GM18519 (cell line): ENCODE measurements around the gene VWDE.
A peak's percentile ranks its signal among the peaks of the same experiment; 100 is the strongest.
"Not testable (repeated sequence)": the region's sequence is repeated elsewhere in the genome, so short reads cannot be mapped to it uniquely, and the experiment has no call there.

Experiments used
- ATAC-seq: cut with Tn5 transposase; IDR thresholded peaks from one replicate; pipeline ENCODE4 v1.9.1; 2021; ENCODE audit warnings: mild to moderate bottlenecking, moderate library complexity; ENCODE audit not compliant: unreplicated experiment, low FRiP score

Gene VWDE

DNA sequence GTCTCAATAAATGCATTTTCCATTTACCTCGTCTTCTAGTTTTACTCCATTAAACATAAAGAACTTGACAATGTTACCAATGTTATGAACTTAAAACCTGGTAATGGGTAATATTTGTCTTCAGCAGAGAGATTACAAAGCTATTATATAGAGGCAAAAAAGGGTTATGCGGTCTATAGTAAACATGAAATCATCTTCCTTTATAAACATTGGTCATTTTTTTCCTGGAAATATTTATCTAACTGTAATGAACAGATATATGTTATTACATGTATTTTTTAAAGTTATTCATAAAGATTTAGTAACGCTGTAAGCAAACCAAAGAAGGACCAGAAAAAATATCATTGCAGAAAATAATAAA, 1.3 kb downstream of the VWDE start:
- no peak for ATAC-seq

DNA sequence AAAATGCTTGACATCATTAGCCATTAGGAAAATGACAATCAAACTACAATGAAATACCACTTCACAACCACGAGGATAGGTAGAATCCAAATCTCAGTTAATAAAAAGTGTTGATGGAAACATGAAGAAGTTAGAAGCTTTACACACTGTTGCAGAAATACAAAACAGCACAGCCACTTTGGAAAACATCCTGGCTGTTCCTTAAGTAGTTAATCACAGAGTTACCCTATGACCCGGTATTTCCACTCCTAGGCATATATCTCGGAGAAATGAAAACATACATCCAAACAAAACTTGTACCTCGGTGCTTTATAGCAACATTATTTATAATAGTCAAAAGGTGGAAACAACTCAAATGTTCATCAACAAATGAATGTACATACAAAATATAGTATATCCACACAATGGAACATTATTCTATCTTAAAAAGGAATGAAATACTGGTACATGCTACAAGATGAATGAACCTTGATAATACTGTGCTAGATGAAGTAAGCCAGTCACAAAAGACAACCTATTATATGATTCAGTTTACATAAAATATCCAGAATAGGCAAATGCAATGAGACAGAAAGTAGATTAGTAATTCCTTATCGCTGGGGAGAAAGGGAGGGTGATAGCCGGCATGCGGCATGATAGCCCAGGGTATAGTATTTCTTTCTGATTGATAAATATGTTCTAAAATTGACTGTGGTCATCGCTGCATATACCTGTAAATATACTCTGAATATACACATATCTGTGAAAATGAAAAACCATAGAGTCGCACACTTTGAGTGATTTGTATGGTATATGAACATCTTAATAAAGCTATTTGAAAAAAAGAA, 1.9 kb downstream of the VWDE start:
- ATAC-seq = no peak

DNA sequence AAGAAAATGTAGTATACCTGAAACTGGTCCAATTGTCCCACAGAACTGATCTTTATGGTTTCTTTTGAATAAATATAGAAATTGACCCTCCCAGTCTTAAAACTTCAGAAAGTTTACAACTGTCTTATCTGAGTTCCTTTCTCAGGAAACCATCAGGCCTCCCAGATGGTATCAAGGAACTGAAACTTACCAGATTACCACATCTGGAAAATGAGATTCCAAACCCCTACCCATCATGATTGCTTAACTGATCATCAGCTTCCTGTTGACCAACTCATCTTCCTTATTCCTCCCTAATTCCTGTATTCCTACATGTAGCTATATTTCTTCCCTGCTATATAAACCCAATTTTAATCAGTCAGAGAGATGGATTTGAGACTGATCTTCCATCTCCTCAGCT, 5.5 kb downstream of the VWDE start:
- ATAC-seq = no peak

DNA sequence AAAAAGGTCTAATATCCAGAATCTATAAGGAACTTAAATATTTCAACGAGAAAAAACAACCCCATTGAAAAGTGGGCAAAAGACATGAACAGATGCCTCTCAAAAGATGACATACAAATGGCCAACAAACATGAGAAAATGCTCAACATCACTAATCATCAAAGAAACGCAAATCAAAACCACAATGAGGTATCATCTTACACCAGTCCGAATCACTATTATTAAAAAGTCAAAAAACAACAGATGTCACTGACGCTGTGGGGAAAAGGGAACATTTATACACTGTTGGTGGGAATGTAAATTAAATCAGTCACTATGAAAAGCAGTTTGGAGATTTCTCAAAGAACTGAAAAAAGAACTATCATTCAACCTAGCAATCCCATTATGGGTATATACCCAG, 6.0 kb downstream of the VWDE start:
- ATAC-seq = no peak

DNA sequence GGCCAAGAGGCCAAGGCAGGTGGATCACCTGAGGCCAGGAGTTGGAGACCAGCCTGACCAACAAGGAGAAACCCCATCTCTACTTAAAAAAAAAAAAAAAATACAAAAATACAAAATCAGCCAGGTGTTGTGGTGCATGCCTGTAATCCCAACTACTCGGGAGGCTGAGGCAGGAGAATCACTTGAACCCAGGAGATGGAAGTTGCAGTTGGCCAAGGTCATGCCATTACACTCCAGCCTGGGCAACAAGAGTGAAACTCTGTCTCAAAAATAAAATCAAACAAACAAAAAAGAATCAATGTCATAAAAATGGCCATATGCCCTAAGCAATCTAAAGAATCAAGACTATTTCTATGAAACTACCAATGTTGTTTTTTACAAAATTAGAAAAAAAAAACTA, 7.0 kb downstream of the VWDE start:
- ATAC-seq = not testable (repeated sequence)

DNA sequence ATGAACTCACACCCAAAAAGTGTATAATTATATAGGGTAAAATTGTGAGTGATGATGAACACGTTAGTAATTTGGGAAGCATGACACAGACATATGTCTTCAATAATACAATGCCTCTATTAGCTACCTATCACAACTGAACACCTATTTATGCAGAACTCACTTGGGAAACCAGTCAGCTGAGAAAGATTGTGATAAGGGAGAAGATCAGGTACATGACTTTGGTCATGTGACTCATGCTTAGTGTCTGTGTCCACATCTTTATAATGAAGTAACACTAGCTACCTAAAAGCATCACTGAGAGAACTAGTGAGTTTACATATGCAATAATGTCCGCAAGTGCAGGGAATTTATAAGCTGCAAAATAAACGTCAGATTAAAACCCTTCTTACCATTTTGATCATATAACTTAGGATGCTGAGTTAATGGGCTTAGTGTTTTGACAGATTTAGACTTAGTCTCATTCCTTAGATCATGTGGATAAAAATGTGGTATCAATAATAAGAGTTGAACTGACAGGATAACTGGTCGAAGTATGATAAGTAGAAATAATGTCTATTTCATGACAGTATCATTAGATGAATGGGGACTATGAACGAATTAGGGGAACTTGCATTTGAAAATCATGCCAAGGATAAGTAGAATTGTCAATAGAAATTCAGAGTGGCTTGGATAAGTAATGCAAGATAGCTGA, 11.6 kb downstream of the VWDE start:
- ATAC-seq = no peak

DNA sequence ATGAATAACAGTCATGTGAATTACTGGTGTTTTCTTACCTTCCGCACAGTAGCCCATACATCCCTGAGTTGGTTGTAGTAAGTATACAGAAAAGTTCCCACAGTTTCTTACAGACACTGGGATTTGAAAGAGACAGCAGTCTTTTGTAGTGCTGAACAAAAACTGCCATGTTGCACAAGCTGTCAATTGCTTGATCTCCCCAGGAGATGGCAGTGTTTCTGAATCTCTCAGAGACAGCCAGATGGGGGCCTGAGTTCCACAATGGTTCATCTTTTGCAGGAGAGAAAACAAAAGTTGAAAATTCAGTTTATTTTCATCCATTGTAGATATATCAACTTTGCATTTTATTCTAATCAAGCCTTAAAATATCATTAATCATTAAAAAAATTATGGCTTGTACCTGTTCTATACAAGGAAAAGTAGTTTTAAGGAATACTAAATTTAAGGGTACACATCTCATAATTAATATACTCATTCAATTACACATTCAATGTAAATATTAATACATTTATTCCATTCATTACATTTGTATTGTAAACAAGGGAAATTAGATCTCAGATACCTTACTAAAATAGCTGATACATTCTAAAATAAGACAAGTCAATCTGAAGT, 14.5 kb downstream of the VWDE start:
- peak; percentile 97 for ATAC-seq

DNA sequence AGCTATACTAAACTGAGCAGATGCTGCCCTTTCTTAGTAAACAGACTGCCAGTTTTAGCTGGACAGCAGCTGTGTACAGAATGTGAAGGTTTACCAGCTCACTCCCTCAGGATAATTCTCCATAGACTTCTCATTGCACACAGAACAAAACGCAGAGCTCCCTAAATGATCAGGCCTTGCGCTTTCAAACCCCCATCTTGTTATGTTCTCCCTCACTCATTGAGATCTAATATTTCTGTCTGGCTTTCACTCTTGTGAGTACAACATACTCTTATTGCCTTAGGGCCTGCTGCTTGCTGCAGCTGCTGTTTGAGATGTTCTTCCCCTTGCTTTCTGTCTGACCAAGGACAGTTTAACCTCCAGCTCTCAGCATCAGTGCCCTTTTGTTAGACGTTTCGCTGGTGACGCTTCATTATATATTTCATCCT, 17.3 kb downstream of the VWDE start:
- no peak for ATAC-seq

DNA sequence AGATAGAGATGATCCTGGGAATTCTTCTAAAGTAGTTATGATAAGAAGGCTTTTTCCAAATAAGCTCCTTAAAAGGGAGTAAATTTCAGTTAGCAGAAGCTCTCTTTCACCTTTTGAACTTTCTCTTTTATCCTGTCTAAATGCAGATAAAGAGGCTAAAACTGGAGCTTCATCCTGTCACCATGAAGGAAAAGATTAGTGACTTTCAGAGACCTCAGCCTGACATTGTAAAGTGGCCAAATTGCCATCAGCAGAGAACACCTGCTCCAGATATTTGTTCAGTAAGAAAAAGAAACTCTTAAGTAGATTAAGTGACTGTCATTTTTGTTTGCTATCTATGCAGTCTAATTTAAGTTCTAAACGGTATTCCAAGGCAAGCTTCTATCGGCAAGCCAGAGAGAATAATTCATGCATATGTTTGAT, 18.3 kb downstream of the VWDE start:
- ATAC-seq = no peak

DNA sequence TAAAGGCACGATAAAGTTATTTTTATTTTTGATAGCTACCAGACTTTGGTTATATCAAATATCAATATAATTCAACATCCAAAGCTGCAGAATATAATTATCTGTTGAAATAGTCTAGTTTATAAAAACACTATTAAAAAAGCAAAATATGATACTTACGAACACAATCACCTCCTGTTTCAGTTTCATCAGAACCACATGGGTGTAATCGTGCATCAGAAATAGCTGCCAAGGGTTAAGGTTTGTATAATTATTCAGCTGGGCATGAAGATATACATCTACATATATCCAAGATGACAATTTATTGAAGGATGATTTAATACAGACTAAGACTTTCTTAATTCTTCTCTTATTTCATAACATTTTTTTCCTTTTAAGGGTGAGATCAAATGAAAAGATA, 20.3 kb downstream of the VWDE start:
- ATAC-seq = no peak

DNA sequence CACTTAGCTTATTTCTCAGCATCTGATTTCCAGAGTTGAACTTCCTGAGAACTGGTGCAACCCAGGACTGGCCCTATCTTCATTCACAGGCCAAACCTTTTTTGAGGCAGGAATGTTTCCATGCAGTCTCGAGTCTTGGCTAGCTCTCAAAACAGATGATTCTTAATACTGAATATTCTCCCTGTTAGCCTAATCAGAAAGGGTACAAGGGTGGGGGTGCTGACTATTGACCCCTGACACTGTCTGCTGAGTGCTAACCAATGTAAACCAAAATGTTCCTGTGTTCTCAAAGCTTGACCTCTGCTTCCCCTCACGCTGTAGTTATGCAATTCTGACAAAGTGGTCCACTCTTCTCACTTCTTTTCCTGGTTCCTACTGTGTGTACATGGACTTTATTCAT, 25.3 kb downstream of the VWDE start:
- no peak for ATAC-seq

DNA sequence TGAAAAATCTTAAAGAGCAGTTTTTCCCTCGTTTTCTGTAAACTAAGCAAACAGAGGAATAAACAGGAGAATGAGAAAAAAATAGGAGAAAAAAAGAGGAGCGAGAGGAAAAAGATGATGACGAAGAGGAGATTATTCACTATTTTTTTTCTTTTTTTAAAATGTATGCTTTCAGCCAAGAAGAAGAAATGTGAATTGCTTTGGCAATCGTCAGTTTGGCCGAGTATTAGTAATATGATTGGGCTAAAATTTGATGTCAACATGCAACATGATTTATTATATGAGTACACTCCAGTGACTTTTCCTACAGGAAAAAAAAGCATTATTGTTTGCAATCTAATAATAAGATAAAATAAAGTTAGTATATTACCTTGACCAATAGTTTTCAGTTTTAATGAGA, 26.3 kb downstream of the VWDE start:
- ATAC-seq = no peak

DNA sequence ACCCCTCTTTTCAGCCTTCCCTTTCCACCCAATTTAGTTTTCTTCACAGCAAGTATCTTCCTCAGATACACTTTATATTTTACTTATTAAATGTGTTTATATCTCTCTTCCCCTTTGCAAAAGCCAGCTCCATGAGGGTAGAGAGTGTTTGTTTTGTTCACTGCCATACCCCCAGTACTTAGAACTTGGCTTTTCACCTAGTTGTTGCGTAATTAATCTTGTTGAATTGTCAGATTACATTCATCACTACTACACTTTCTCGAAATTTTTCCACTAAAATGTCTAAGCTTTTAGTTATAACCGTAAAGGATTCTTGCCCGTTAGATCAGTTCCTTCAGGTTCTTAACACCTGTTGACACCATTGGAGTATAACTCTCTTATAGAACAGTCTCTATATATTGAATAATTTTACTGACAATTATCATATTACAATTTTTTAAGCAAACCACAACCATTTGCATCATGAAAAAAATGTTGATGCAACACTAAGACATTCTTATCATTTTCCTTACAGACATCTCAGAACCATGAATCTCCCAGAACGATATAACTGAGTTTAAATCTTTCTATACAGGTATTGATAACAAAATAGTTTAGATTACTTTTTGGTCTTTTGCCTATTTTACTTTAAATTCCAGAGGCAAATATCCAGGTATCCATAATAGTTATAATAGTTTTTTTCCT, 29.9 kb downstream of the VWDE start:
- ATAC-seq = no peak

DNA sequence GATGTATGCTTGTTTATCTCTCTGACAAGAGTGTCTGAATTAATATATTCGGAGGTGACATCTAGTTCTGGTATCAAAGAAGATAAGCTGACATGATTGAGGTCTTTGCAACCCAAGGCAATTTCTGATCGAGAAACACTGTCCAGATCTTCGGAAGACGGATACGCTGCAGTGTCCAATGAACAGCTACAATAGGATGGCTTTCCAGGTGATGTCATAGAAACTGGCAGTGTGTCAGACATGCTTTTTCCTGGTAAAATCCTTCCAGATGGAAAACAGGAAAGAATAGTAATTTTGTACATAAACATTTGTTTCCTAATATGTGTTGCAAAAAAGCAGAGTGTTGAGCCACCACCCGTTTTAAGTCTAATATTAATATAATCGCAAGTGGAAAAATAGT, 33.4 kb downstream of the VWDE start:
- no peak for ATAC-seq

DNA sequence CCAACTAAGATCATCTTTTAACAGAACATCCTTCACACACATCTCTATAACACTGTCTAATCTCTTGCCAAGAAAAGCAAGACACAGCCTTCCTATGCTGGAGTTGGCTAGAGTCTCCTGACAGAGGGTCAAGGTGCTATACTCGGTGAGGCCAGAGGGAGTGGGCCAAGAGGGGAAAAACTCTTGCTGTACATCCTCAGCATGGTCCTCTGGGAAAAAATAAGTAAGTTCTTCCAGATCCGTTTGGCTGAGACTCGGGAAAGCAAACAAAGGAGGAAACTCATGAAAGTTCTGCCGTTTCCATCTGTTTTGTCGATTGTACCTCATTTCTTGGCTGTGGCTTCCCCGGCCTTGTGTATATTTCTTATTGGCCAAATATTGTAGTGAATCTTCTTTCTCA, 33.9 kb downstream of the VWDE start:
- no peak for ATAC-seq

DNA sequence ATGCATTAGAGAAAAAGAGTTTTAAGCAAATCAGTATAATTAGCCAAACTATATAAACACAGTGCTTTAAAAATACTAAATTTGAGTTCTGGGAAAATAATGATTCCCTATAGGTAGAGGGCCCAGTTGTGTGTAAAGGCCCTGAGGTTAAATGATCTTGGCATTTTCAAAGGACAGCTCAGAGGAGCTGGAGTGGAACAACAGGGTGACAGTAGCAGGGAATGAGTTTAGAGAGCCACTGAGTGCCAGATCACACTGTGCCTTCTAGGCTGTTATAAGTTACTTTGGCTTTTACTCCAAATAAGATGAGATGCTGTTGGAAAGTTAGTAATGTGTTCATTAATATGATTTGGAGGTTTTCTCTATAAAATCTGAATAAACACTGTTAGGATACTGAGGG, 34.6 kb downstream of the VWDE start:
- ATAC-seq = no peak

DNA sequence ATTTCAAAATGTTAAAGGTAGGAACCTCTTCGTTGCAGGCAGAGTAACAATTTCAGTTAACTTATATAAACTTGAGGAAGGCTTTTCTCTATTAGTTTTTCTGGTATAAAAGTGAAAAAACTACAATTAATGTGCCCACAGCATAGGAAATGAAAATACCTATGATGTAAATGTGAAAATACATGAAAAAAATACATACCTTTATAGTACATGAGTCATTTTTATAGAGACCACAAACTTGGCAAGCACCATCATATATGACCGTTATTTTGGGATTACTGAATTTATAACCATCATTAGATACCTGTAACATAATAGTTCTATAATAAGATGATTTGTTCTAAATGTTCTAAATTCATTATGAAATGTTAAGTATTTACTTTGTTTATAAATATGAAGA, 42.7 kb downstream of the VWDE start:
- no peak for ATAC-seq

DNA sequence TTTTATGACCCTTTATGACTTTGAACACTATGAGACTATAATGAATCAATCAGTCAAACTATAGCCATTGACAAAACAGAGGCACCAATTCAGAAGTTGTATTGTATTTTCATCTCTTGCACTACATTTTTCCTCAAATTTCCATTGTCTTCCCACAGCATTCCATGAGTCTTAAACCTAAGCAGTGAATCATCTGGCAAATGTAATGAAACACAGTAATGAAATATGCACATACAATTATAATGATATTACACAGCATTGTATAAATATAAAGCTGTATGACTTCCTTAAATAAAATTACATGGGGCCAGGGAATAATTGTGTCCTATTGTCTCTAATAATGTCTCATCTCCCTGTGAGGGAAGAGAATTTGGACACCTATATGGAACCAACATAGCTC, 45.0 kb downstream of the VWDE start:
- ATAC-seq = no peak

DNA sequence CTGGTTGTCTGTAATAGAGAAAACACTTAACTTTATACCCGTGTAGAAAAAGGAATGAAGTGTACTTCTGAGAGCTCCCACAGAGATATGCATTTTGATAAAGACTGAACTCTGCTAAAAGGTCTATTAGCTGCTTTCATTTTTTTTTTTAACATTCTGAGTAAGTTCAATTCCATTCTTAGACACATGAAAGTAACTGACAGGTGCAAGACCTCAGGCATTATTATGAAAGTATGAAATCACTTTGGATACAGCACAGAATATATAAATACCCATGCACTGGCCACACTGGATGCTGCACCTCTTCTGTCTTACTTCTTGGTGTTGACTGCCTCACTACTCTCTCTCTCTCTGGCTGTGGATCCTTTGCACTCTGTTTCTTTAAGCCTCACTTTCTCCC, 46.2 kb downstream of the VWDE start:
- peak; percentile 95 for ATAC-seq

DNA sequence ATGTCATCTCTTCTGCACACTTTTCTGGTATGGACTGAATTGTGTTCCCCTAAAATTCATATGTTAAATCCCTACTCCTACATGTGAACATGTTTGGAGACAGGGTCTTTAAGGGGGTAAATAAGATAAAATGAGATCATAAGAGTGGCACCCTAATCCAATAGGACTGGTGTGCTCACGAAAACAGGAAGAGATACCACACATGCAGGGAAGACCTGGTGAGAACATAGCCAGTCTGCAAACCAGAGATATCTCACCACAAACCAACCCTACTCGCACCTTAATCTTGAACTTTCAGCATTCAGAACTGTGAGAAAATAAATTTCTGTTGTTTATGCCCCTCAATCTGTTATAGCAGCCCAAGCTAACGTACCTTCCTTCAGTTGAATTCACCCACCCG, 51.8 kb downstream of the VWDE start:
- ATAC-seq = no peak

DNA sequence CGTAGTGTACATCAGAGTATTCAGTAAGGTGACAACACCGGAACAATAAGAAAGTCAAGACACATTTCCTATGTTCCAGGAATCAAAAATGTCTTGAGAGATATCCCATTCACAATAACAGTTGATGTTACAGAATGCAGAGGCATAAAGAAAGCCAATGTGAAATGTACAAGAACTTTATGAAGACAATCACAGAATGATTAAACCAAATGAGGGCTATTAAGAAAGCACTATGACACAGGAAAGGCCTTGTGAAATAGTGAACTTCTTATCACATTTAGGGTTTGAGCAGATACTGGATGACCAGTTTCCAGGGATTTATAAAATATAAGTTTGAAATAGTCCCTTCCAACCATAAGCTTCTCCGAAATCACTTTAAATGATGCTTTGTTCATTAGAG, 52.7 kb downstream of the VWDE start:
- ATAC-seq = no peak
